ENCODE measurements around the gene BCL7C. TPM values are rescaled to one million over a fixed set of nuclear protein-coding genes. Genes with fewer than 3 reads are reported as not detected.

BCL7C gene
- total RNA-seq, 1 experiment from 2014 or later: 28.2 TPM

- Histone ChIP-seq H3K4me3 (ENCODE audit: low read depth, low read length, poor library complexity, severe bottlenecking) (peak overlapping the region; percentile 42), H3K9me3 (ENCODE audit: low read depth, low read length, poor library complexity, severe bottlenecking) (no peaks in the 10 kb centered on the region), H3K36me3 (ENCODE audit: insufficient read depth, low read length, poor library complexity, severe bottlenecking) (no peaks in the 10 kb centered on the region), H3K4me1 (ENCODE audit: insufficient read depth, low read length, poor library complexity, severe bottlenecking) (peaks cover 27% of the 10 kb centered on the region), H3K27ac (ENCODE audit: low read depth, low read length, poor library complexity, severe bottlenecking) (peak overlapping the region; percentile 82), H3K27me3 (replicated peaks; ENCODE audit: insufficient read depth, low read depth, low read length, poor library complexity) (no peaks in the 10 kb centered on the region)
- TF ChIP-seq CTCF (conservative IDR thresholded peaks at IDR 0.05; ENCODE audit: low read depth, low read length) (no peak), EZH2 (IDR thresholded peaks at IDR 0.05; ENCODE audit: borderline replicate concordance, low read depth, low read length, poor library complexity, severe bottlenecking) (no peak)
- intact Hi-C loops (cut with micrococcal nuclease; ENCODE audit: unreplicated experiment): no loop called here
- ChIA-PET POLR2A (ENCODE audit: low non-redundant PET) (no interaction called here), CTCF (interaction anchor here (0.9 to 2.1 kb wide), 3 partner anchors 56 to 407 kb away, joined by 3 to 18 read pairs (median 5); no protein-coding TSS in a partner anchor)
- BruUV-seq (replicated peaks): TSS peak; percentile 75
- DNase-seq (ENCODE audit: low spot score): no peak
Measured at GRCh38 chr16:30901201-30902028, 7.5 kb upstream of the BCL7C start.

GRCh38 chr16:30900588-30900987, 6.7 kb upstream of the BCL7C start:
- Histone ChIP-seq H3K9me3 (ENCODE audit: low read depth, low read length, poor library complexity, severe bottlenecking) (no peaks in the 10 kb centered on the region), H3K27ac (ENCODE audit: low read depth, low read length, poor library complexity, severe bottlenecking) (no peak overlapping the region), H3K36me3 (ENCODE audit: insufficient read depth, low read length, poor library complexity, severe bottlenecking) (no peaks in the 10 kb centered on the region), H3K4me1 (ENCODE audit: insufficient read depth, low read length, poor library complexity, severe bottlenecking) (peaks cover 33% of the 10 kb centered on the region), H3K27me3 (replicated peaks; ENCODE audit: insufficient read depth, low read depth, low read length, poor library complexity) (no peaks in the 10 kb centered on the region), H3K4me3 (ENCODE audit: low read depth, low read length, poor library complexity, severe bottlenecking) (no peak overlapping the region)
- no TSS peak for BruUV-seq (replicated peaks)
- TF ChIP-seq CTCF (conservative IDR thresholded peaks at IDR 0.05; ENCODE audit: low read depth, low read length) (no peak), EZH2 (IDR thresholded peaks at IDR 0.05; ENCODE audit: borderline replicate concordance, low read depth, low read length, poor library complexity, severe bottlenecking) (no peak)
- ChIA-PET POLR2A (ENCODE audit: low non-redundant PET) (no interaction called here), CTCF (interaction anchor here (0.9 kb wide), 1 partner anchor 406 kb away, joined by 5 read pairs; no protein-coding TSS in a partner anchor)
- no peak for DNase-seq (ENCODE audit: low spot score)
- intact Hi-C loops (cut with micrococcal nuclease; ENCODE audit: unreplicated experiment): no loop called here

GRCh38 chr16:30899794-30900193, 5.9 kb upstream of the BCL7C start:
- H3K27me3 ChIP-seq (replicated peaks; ENCODE audit: insufficient read depth, low read depth, low read length, poor library complexity): no peaks in the 10 kb centered on the region
- no peak overlapping the region for H3K4me3 ChIP-seq (ENCODE audit: low read depth, low read length, poor library complexity, severe bottlenecking)
- peaks cover 33% of the 10 kb centered on the region for H3K4me1 ChIP-seq (ENCODE audit: insufficient read depth, low read length, poor library complexity, severe bottlenecking)
- no TSS peak for BruUV-seq (replicated peaks)
- DNase-seq (ENCODE audit: low spot score): no peak
- H3K27ac ChIP-seq (ENCODE audit: low read depth, low read length, poor library complexity, severe bottlenecking): no peak overlapping the region
- CTCF ChIA-PET: no interaction called here
- no peaks in the 10 kb centered on the region for H3K9me3 ChIP-seq (ENCODE audit: low read depth, low read length, poor library complexity, severe bottlenecking)
- intact Hi-C loops (cut with micrococcal nuclease; ENCODE audit: unreplicated experiment): no loop called here
- no peak for TF ChIP-seq EZH2 (IDR thresholded peaks at IDR 0.05; ENCODE audit: borderline replicate concordance, low read depth, low read length, poor library complexity, severe bottlenecking)
- TF ChIP-seq CTCF (conservative IDR thresholded peaks at IDR 0.05; ENCODE audit: low read depth, low read length): no peak
- POLR2A ChIA-PET (ENCODE audit: low non-redundant PET): no interaction called here
- H3K36me3 ChIP-seq (ENCODE audit: insufficient read depth, low read length, poor library complexity, severe bottlenecking): no peaks in the 10 kb centered on the region
